ENCODE data around the gene PITHD1. TPM values are rescaled to one million over a fixed set of nuclear protein-coding genes. Genes with fewer than 3 reads are reported as not detected.
A peak's percentile ranks its signal among the peaks of the same experiment; 100 is the strongest.

Gene PITHD1
- total RNA-seq, 1 experiment from 2014 or later, result 78.9 TPM

DNA sequence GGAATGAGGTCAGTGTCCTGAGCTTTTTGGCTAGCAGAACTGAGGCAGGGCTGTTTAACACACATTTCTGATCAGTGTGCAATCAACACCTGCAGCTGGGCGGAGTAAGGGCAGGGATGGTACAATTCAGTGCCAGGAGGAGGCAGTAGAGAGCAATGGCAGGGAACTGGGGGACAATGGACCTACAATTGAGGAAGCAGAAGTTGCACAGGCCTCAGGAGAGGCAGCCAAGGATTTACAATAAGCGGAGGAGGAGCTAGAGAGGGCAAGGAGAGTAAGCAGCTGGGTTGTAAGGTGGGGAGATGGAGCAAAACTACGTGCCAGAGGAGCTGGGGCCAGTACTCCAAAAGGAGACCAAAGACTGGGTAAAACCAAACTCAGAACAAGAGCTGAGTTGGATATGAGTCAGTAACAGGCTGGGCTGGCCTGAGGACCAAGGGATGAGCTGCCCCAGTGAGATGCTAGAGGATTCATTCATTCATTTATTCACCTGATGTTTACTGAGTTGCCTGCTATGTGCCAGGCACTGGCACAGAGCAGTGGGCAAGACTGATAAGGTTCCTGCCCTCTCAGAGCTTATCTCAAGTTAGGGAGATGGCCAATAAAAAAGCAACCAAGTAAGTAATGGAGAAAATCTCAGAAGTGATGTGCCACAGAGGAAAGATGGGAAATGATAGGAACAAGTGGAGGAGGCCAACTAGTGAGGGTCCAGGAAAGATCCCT is 32.8 kb downstream of the PITHD1 start:
- Histone ChIP-seq H3K4me3 (ENCODE audit: low read depth, low read length, poor library complexity, severe bottlenecking) (no peak overlapping the region), H3K27me3 (replicated peaks; ENCODE audit: insufficient read depth, low read depth, low read length, poor library complexity) (no peaks in the 10 kb centered on the region), H3K27ac (ENCODE audit: low read depth, low read length, poor library complexity, severe bottlenecking) (no peak overlapping the region), H3K9me3 (ENCODE audit: low read depth, low read length, poor library complexity, severe bottlenecking) (no peaks in the 10 kb centered on the region), H3K4me1 (ENCODE audit: insufficient read depth, low read length, poor library complexity, severe bottlenecking) (no peaks in the 10 kb centered on the region), H3K36me3 (ENCODE audit: insufficient read depth, low read length, poor library complexity, severe bottlenecking) (no peaks in the 10 kb centered on the region)
- CTCF ChIA-PET, result interaction anchor here (0.6 to 2.4 kb wide), 5 partner anchors 15 to 217 kb away, joined by 4 to 20 read pairs (median 5); partner anchors contain the start of gene HMGCL
- TF ChIP-seq, protein P1, sequence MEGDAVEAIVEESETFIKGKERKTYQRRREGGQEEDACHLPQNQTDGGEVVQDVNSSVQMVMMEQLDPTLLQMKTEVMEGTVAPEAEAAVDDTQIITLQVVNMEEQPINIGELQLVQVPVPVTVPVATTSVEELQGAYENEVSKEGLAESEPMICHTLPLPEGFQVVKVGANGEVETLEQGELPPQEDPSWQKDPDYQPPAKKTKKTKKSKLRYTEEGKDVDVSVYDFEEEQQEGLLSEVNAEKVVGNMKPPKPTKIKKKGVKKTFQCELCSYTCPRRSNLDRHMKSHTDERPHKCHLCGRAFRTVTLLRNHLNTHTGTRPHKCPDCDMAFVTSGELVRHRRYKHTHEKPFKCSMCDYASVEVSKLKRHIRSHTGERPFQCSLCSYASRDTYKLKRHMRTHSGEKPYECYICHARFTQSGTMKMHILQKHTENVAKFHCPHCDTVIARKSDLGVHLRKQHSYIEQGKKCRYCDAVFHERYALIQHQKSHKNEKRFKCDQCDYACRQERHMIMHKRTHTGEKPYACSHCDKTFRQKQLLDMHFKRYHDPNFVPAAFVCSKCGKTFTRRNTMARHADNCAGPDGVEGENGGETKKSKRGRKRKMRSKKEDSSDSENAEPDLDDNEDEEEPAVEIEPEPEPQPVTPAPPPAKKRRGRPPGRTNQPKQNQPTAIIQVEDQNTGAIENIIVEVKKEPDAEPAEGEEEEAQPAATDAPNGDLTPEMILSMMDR (conservative IDR thresholded peaks at IDR 0.05; ENCODE audit: low read depth, low read length), result peak; percentile 81
- TF ChIP-seq EZH2 (IDR thresholded peaks at IDR 0.05; ENCODE audit: borderline replicate concordance, low read depth, low read length, poor library complexity, severe bottlenecking), result no peak
- intact Hi-C loops (cut with micrococcal nuclease; ENCODE audit: unreplicated experiment), result no loop called here
- BruUV-seq (replicated peaks), result no TSS peak
- peak; percentile 70 for DNase-seq (ENCODE audit: low spot score)
- POLR2A ChIA-PET (ENCODE audit: low non-redundant PET), result no interaction called here

DNA sequence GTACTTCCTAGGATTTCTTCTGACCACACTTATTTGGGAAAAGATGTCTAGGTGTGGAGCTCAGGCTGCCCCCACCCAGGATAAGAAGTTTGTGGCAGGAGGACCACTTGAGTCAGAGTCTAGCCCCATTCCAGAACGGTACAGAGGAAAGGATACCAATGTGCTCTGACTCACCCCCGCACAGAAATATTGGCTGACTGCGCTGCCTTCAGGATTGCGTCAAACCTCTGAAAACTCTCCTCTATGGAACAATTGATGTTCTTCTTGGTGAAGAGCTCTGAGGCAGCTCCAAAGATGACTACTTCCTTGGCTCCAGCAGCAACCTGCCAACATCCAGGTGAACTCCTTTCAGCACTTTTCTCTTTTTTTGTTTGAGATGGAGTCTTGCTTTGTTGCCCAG is 35.8 kb downstream of the PITHD1 start:
- Histone ChIP-seq H3K4me3 (ENCODE audit: low read depth, low read length, poor library complexity, severe bottlenecking) (no peak overlapping the region), H3K27me3 (replicated peaks; ENCODE audit: insufficient read depth, low read depth, low read length, poor library complexity) (no peaks in the 10 kb centered on the region), H3K36me3 (ENCODE audit: insufficient read depth, low read length, poor library complexity, severe bottlenecking) (no peaks in the 10 kb centered on the region), H3K27ac (ENCODE audit: low read depth, low read length, poor library complexity, severe bottlenecking) (no peak overlapping the region), H3K4me1 (ENCODE audit: insufficient read depth, low read length, poor library complexity, severe bottlenecking) (no peaks in the 10 kb centered on the region), H3K9me3 (ENCODE audit: low read depth, low read length, poor library complexity, severe bottlenecking) (no peaks in the 10 kb centered on the region)
- ChIA-PET POLR2A (ENCODE audit: low non-redundant PET) (interaction anchor here (0.6 kb wide), 1 partner anchor 764 kb away, joined by 12 read pairs; no protein-coding TSS in a partner anchor), CTCF (interaction anchor here (1.0 kb wide), 1 partner anchor 103 kb away, joined by 3 read pairs; no protein-coding TSS in a partner anchor)
- no TSS peak for BruUV-seq (replicated peaks)
- intact Hi-C loops (cut with micrococcal nuclease; ENCODE audit: unreplicated experiment), result no loop called here
- TF ChIP-seq, protein P1 (conservative IDR thresholded peaks at IDR 0.05; ENCODE audit: low read depth, low read length), result no peak
- no peak for TF ChIP-seq EZH2 (IDR thresholded peaks at IDR 0.05; ENCODE audit: borderline replicate concordance, low read depth, low read length, poor library complexity, severe bottlenecking)
- no peak for DNase-seq (ENCODE audit: low spot score)

DNA sequence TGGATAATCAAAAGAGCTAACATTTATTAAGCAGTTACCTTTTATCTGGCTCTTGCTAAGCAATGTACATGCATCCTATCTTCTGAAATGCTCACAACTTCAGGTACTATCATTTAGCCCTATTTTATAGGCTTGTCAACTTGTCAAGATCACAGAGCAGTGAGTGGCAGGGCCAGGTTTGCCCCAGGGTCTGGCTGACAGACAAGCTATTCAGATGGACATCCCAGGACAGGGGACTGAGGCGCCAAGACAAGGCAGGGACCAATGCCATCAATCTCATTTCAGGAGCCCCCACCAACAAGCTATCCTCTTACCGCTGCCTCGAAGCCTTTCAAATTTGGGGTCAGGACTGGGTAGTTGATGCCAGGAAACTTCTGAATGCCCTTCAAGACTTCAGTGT is 38.1 kb downstream of the PITHD1 start:
- BruUV-seq (replicated peaks), result no TSS peak
- Histone ChIP-seq H3K36me3 (ENCODE audit: insufficient read depth, low read length, poor library complexity, severe bottlenecking) (no peaks in the 10 kb centered on the region), H3K27ac (ENCODE audit: low read depth, low read length, poor library complexity, severe bottlenecking) (no peak overlapping the region), H3K4me1 (ENCODE audit: insufficient read depth, low read length, poor library complexity, severe bottlenecking) (no peaks in the 10 kb centered on the region), H3K4me3 (ENCODE audit: low read depth, low read length, poor library complexity, severe bottlenecking) (no peak overlapping the region), H3K27me3 (replicated peaks; ENCODE audit: insufficient read depth, low read depth, low read length, poor library complexity) (no peaks in the 10 kb centered on the region), H3K9me3 (ENCODE audit: low read depth, low read length, poor library complexity, severe bottlenecking) (no peaks in the 10 kb centered on the region)
- no peak for DNase-seq (ENCODE audit: low spot score)
- intact Hi-C loops (cut with micrococcal nuclease; ENCODE audit: unreplicated experiment), result no loop called here
- POLR2A ChIA-PET (ENCODE audit: low non-redundant PET), result no interaction called here
- CTCF ChIA-PET, result no interaction called here
- TF ChIP-seq, protein P1 (conservative IDR thresholded peaks at IDR 0.05; ENCODE audit: low read depth, low read length), result no peak
- TF ChIP-seq EZH2 (IDR thresholded peaks at IDR 0.05; ENCODE audit: borderline replicate concordance, low read depth, low read length, poor library complexity, severe bottlenecking), result no peak
